Colon (tissue), 2 donors: ENCODE measurements around the gene PIP5K1C.
"Not testable (repeated sequence)": the region's sequence is repeated elsewhere in the genome, so short reads cannot be mapped to it uniquely, and the experiment has no call there.

Source experiments
- FAIRE-seq: peaks from 2 replicates; lab custom pipeline; 2012; peaks lifted over from hg19 to GRCh38; lab: Jason Lieb, UNC
- donor health status: control.
- donor health status: control.

PIP5K1C gene

DNA sequence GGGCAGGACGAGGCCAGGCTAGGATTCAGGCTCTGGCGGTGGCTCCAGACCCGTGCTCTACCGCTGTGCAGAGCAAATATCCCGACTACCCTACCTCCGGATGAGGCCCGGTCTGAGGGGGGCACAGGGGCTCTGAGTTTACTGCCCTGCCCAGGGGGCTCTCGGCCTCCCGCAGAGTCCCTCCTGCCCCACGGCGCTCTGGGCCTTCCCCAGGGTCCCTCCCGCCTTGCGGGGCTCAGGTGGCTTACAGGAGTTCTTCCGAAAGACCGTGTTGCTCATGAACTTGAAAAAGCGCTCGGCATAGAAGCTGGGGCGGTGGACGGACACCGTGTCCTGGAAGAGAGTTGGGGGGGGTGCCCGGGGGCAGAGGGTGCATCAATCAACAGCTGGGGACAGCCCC, 54.5 kb downstream of the PIP5K1C start:
- FAIRE-seq, result no peak

DNA sequence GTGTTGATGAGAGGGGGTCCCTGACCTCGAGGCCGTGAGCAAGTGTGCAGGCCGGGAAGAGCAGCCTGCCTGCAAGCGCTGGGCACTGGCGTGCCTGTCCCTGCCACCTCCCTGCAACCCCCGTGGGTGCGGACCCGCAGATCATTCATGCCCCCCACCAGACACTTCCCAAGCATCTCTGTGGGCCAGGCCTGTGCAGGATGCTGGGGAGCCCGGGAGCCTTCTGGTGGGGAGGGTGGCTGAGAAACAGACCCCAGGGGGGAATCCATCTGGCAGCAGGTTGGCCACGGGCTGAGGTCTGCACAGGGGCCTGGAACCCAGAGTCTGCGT, 55.2 kb downstream of the PIP5K1C start:
- FAIRE-seq, result no peak

DNA sequence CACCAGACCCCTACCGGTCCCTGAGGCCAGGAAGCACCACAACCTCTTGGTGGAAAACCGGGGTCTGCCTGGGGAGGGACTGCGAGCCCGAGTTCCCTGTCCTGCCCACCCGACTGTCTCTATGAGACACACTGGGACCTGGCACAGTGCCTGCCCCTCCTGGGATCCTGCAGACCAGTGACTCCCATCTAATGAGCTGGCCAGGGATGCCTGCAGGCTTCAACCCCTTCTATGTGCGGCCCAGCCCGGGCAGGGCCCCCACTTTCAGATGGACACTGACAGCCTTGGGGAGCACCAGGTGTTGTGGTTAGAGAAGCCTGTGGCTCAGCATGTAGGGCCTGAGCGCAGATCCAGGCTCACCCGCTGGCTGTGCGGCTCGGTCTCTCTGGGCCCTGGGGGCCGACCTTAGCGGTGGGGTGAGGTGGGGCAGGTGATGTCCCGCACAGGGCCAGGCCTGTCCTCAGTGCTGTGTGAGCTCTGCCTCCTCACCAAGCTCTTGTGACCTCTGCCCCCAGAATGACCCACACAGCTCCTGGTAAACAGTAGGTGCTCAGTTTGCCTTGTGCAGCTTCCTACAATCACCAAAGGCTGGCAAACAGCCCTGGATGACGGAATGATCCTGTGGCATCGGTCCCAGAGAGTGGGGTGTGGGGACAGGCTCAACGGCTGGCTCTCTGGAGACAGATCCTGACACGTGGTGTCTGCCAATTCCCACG, 55.8 kb downstream of the PIP5K1C start:
- no peak for FAIRE-seq

DNA sequence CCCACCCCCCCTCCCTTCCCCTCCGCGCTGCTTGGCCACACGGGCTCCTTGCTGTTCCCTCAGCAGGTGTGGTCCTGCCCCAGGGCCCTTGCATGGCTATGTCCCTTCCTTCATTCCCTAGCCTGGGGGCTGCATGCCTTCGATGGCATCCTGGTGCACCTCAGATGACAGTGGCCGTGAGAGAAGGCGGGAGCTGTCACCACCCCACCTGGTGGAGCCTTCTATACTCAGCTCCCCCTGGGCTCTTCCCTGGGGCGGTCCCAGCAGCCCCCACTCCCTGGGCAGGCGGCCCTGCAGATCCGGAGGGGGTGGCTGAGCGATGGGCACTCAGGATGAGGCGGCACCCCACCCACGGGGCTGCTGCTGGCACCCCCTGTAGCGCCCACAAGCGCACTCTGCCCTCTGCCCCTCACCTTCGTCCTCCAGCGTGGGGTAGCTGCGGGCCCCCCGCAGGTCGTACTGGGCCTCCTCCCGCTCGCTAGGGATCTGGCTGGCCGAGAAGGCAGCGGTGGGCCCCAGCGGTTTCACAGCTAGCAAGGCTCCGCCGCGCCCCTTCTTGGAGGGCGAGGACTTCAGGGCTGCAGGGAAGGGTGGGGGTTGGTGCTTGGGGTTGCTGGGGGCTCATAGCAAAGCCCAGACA, 56.5 kb downstream of the PIP5K1C start:
- no peak for FAIRE-seq

DNA sequence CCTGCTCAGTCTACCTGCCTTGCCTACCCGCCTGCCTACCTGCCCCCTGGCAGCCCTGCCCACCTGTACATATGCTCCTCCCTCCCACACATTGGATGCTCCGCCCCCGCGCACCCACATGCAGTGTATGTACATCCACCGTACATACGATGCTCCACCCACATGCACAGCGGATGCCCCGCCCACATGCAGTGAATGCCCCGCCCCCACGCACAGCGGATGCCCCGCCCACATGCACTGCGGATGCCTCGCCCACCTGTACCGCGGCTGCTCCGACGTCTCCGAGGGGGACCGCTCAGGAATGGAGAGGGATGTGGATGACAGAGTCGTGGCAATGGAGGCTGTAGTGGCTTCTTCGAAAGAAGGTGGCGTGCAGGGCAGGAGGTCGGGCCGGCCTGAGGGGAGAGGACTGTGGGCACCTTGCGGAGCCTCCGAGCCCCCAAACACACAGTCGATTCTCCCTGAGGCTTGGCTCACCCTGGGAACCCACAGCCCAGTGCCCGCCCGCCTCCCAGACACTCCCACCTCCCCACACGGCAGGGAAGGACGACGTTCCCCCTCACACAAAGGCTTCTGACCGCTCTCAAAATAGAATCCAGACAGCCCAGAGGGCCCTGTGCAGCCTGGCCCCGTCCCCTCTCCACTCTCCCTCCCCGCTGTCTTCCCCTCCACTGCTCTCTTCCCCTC, 57.1 kb downstream of the PIP5K1C start:
- FAIRE-seq, result no peak

DNA sequence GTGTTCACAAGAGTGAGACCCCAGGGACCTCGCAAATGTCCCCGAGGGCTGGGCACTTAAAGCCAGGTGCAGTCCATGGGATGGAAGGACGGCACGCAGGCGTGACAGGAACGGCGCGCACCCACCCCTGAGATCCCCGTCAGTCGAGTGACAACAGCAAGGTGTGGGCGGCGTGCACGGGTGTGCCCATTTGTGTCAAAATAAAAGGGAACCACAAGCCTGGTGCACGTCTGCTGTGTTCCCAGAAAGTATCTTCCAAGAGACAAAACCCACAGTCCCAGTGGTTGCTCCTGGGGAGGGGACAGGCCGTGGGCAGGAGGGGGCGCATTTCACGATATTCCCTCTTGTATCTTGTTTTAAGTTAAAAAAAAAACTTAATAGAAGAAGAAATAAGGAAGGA, 58.0 kb downstream of the PIP5K1C start:
- no peak for FAIRE-seq

DNA sequence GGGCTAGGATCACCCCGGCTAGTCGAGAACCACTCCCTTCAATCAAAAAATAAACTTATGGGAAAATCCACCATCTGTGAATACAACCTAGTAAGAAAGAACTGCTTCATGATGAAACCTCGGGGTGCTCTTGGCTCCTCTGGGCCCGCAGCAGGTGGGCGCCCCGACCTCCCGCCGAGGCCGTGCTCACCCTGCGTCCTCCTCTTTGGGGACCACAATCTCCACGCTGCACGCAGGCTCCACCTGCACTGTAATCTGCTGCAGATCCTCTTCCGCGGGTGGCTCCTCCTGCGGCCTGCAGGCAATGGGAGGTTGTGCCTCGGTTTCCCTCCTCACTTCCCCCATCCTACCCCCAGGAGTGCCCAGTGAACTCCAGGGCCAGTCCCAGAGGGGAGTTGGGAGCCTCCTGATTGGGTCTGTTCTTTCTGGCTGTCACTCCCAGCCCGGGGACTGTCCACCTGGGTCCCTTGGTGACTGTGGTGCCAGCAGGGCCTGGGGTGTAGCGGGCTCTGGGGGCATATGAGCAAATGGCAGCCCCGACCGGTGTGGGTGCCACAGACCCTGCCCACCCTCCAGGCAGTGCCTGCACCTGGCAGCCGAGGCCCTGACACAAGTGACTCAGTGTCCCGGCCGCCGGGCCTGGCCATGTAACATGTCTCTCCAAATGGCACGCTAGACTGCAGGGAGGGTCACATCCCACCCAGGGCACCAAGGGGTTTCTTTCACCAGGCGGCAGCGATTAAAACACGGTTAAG, 58.6 kb downstream of the PIP5K1C start:
- no peak for FAIRE-seq

DNA sequence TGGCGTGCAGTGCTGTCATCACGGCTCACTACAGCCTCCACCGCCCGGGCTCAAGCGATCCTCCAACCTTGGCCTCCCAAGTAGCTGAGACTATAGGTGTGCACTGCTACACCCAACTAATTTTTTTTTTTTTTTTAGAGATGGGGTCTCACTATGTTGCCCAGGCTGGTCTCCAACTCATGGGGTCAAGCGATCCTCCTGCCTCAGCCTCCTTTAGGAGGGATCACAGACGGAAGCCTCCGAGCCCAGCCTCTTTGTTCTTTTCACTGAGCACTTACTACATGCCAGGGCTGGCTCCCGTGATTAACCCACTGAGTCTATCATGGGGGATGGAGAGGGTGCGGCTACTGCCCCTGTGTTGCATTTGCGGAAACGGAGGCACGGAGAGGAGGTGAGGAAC, 60.8 kb downstream of the PIP5K1C start:
- no peak for FAIRE-seq

DNA sequence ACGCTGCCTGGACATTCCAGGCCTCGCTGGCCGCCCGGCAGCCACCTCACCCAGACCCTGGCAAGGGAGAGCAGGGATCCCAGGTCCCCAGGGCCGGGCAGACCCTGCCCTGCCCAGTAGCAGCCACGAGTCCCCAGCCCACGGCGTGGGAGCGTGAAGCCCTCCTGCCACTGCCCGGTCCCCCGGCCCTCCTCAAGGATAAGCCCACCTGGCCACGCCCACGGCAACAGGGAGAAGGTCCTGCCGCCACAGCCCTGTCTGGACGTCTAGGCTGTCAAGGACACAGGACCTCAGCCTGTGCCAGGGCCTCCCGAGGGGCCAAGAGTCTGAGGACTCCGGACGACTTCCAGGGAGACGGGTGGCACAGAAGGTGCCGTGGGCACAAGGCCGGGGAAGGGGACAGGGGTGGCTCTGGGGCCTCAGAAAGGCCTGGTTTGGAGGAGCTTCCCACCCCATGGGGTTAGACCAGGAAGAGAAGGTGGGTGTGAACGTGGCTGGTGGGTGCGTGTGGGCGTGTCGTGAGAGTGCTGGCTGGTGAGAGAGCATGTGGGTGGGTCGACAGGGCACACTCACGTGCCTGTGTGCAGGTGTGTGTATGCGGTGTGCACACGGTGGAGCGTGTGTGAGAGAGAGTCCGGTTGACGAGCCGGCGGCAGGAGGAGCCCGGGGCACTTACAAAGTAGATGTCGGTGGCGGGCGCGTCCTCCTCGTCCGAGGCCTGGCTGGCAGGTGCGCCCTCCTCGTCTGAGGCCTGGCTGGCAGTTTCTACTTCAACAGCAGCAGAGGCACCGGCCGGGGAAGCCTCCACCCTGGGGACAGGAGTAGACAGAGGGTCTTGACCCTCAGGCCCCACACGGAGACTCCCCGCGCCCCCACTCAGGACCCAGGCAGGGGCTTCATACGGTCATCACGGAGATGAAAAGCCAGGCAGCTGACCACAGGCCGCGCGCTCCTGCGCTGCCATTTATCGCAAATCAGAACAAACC, 61.8 kb downstream of the PIP5K1C start:
- no peak for FAIRE-seq

DNA sequence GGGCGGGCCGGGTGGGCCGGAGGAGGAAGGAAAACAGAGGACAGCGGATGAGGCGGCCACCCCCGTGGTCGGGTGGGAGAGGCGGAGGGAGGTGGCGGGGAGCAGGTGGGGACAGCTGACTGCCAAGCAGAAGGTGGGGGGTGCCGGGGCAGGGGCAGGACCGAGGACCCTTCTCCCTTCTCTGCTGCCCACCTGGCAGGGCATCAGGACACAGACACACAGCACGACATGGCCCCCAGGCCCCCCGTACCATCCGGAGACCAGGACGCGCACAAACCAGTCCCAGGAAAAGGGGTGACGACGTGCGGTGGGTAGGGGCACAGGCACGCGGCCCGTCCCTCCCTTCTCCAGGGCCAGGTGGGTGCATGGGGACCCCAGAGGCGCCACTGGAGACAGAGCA, 62.6 kb downstream of the PIP5K1C start:
- FAIRE-seq, result no peak

DNA sequence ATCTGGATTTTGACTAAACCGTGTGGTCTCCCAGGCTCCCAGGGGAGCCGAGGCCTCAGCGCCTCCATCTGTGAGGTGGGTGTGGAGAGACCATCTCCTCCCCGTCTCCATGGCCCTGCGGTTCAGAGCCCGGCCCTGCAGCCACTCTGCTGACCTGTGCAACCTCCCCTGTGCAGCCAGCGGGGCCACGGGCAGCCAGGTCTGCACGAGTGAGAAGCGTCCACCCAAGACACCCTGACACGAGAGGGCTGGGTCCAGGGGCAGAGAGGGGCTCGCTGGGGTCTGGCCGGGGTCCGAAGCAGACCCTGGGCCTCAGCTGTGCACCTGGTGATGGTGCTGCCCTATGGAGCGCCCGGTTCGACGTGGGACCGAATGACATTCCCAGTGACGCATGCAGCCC, 63.3 kb downstream of the PIP5K1C start:
- FAIRE-seq, result no peak

DNA sequence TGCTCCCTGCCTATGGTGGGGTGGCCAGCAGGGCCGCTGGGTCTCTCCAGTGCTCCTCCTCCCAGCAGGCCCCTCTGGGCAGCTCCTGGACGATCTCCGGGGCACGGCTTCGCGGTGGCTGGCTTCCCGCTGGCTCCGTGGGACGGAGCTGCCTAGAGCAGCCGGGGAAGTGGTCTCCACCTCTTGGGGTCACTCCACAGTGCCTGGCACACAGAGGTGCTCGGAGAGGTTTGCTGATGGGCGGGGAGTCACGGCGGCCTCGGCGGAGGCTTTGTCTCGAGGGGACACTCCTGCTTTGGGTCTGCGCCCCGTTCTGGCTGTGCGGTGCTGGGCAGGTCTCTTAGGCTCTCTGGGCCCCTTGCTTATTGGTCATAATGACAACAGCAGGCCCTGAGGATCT, 63.8 kb downstream of the PIP5K1C start:
- no peak for FAIRE-seq

DNA sequence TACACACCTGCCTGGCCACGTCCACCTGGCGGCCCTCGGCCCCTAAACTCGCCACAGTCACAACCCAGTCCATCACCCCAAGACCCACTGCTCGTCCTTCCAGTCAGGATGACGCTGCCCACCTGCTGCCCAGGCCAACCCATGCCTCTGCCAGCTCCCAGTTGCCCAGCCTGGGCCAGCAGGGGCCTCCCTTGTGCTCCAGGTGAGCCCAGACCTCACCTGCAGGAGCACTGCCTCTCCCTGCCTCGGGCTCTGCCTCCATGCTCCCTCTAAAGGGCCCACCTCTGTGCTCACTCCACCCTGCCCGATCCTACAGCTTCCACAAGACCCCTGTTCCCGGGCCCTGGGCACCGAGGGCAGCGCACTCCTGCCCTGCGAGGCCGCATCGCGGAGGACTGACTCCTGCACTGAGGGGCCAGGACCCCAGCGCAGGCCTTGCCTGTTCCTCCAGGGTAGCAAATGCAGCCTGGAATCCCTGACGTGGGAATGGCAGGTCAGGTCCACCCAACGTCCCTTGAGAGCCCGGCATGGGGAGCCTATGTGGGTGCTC, 65.7 kb downstream of the PIP5K1C start:
- FAIRE-seq, result no peak

DNA sequence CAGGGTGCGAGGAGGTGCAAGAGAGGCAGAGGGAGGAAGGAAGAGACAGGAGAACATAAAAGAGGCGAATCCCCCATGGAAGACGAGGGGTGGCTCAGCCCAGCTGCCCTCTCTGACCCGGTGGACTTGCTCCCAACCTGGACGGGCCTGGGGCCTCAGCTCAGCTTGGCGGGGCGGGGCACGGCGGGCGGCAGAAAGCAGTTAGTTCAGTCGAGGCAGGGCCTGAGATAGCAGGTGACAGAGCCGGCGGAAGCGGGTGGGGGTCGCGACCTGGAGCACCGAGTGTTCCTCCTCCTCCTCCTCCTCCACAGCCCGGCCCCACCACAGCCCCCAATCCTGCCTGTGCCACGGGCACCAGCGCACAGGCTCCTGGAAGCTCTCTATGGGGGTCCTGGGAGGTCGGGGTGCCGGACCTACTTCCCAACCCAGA, 66.7 kb downstream of the PIP5K1C start:
- no peak for FAIRE-seq

DNA sequence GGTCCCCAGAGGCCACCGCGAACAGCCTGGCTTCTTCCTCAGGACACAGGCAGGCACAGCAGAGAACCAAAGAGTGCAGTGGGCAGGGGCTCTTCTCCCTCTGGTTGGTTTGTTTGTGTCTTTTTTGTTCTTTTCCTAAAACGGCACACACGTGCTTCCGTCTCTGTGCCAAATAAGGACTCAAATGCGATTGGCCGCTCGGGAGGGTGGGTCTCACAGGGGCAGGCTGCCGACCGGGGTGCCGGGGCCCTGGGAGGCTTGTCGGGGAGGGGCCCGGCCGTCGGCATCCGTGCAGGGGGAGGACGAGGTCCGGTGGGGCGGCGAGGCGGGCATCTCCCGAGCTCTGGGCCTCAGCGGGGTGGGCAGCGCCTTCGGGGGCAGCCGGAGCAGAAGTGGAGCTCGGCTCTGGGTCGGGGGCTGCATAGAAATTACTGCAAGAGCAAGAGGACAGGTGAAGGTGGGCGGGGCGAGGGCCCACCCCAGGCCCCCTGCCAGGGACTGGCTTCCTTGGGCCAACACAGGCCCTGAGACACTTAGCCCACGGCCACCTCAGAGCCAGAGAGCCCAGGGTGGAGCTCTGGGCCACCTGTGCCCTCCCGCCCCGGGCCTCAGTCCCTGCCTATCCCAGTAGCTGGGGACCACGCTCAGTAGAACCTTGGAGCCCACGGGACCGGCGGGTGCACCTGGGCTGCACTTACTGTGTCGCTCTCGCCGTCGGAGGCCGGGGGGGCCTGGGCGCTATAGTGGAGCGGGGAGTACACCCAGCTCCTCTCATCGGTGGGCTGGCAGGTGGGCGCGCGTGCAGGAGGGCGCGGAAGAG, 67.3 kb downstream of the PIP5K1C start:
- FAIRE-seq, result no peak

DNA sequence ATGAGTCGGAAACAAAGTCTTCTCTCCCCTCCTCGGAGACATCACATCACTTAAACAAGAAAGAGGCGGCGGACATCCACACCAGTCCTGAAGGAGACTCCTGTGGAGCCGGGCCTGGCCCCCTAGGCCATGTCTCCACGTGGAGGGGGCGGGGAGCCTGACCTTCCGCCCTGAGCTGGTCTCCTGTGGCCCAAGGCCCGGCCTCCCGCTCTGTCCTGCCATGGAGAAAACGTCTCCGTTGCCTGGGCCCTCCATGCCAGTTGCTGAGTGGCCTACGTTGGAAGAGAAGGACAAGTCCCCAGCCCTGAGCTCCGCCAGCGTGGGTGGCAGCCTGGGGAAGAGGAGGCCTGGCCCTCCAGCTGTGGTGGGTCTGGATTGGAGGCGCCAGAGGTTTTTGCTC, 68.2 kb downstream of the PIP5K1C start:
- FAIRE-seq, result no peak

DNA sequence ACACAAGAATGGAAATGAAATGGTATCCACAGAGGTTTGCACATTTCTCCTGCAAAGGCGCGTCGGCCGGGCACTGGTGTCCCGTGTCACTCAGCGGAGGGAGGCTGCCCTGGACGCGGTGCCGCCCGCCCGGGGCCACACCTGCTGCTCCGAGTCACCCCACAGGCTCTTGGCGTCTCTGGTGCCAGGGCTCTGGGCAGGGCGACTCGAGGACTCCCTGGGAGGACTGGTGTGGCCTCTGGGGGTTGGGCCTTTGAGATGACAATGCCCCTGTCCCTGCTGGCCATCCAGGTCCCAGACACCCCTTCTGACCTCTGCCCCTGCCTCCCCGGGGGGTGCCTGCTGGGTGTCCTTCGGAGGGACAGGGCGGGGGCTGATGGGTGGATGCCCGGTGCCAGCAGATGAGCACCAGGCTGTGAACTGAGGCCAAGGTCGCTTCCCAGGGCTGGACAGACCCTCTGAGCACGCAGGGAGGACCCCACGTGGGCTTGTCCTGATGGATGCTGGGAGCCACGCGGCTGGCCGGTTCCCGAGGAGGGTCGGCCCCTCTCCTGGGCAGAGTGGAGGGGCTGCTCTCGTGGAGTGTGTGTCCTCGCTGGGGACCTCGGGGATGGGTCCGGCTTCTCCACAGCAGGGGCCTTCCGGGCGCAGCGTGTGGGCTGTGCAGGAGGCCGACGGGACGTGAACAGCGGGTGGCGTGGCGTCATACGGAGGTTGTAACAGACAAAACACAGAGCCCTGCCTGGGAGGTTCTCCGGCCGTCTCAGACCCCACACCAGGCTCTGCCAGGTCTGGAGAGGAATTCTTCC, 69.0 kb downstream of the PIP5K1C start:
- no peak for FAIRE-seq

DNA sequence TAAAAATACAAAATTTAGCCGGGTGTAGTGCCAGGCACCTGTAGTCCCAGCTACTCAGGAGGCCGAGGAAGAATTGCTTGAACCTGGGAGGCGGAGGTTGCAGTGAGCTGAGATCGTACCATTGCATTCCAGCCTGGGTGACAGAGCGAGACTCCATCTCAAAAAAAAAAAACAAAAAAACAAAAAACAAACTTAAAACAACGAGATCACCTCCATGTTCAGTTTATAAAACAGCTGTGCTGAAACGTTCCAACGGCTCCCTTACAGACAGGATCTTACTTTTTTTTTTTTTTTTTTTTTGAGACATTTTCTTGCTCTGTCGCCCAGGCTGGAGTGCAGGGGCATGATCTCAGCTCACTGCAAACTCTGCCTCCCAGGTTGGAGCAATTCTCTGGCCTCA, 71.5 kb downstream of the PIP5K1C start:
- not testable (repeated sequence) for FAIRE-seq

DNA sequence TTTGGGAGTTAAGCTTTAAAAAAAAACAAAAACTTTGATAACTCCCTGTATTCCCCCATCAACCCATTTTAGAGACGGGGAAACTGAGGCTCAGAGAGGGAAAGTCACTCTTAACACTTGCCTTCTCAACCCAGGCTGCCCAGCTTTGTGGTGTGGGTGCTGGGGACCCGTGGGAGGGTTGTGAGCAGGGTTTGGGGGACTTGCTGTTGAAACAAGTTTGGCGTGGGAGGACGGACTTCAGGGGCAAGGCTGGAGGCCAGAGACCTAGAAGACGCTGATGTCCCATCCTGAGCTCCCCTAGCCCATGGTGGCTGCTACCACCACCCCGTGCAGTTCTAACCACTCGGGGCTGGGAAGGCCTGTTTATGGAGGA, 72.9 kb downstream of the PIP5K1C start:
- no peak for FAIRE-seq
